Activated CD4-positive, alpha-beta T cell treated with anti-CD3 and anti-CD28 coated beads for 36 hours (primary cell): ENCODE measurements around the gene WDR76. TPM values are rescaled to one million over a fixed set of nuclear protein-coding genes. Genes with fewer than 3 reads are reported as not detected.
"Not testable (repeated sequence)": the region's sequence is repeated elsewhere in the genome, so short reads cannot be mapped to it uniquely, and the experiment has no call there.

ENCODE experiments used
- ATAC-seq: fragments of 200-7000 bp; cut with Tn5 transposase; one replicate; pipeline ENCODE4 v1.10.0; 2021; ENCODE audit warnings: mild to moderate bottlenecking, moderate library complexity
- CTCF ChIA-PET: fragments of 350-600 bp; sonication (Branson Sonifier 250); formaldehyde crosslinking; loops from one replicate; lab custom pipeline; 2021; ENCODE audit warnings: antibody characterized with exemption; lab: Charles Lee
- POLR2A ChIA-PET: fragments of 350-600 bp; sonication (Branson Sonifier 250); formaldehyde crosslinking; loops from one replicate; lab custom pipeline; 2021; ENCODE audit warnings: antibody characterized with exemption, inconsistent platforms; lab: Charles Lee
- DNase-seq: peaks from one replicate; pipeline ENCODE4 v3.0.0-alpha.2; 2020
- H3K27ac Mint-ChIP-seq: one replicate; pipeline ENCODE4 v1.8.0; 2021; ENCODE audit warnings: mixed read lengths
- H3K27me3 Mint-ChIP-seq: one replicate; pipeline ENCODE4 v1.8.0; 2021; ENCODE audit warnings: mixed read lengths
- H3K36me3 Mint-ChIP-seq: one replicate; pipeline ENCODE4 v1.8.0; 2021; ENCODE audit warnings: low read depth, mixed read lengths
- H3K4me1 Mint-ChIP-seq: one replicate; pipeline ENCODE4 v1.8.0; 2021; ENCODE audit warnings: mixed read lengths
- H3K4me3 Mint-ChIP-seq: one replicate; pipeline ENCODE4 v1.8.0; 2021; ENCODE audit warnings: mild to moderate bottlenecking, moderate library complexity, mixed read lengths
- H3K9me3 Mint-ChIP-seq: one replicate; pipeline ENCODE4 v1.8.0; 2021; ENCODE audit warnings: low read depth, mixed read lengths
- intact Hi-C, 2 experiments: fragments of 100-400 bp; cut with DNase I in 1 of 2; cut with micrococcal nuclease in 1 of 2; formaldehyde crosslinking; loops; one replicate each; pipeline versions ENCODE4 v1.14.2 to v1.15.1; 2022 to 2024; cut with DNase I, micrococcal nuclease
- total RNA-seq, 2 experiments: library from RNA; stranded (reverse); gene quantifications; one replicate each; pipeline ENCODE4 v1.2.3, GENCODE V29; 2021

WDR76 gene
- total RNA-seq, 2 experiments from 2014 or later, result 75.4 to 95.2 TPM

DNA sequence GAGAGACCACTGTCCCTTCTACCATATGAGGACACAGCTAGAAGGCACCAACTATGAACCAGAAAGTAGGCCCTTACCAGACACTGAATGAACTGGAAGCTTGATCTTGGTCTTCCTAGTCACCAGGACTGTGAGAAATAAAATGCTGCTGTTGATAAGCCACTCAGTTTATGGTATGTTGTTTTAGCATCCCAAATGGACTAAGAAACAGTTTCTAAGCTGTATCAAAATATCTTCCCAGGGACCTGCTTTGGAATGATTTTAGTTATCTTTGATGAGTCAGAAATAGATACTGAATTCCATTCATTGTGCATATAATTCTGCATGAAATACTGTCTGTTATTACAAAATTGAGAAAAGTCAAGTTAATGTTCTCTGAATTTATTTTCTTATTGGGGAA is 18.6 kb downstream of the WDR76 start:
- ATAC-seq, result no peak
- H3K36me3 Mint-ChIP-seq, result peaks cover 41% of the 10 kb centered on the region
- CTCF ChIA-PET, result interaction anchor here (1.2 kb wide), 1 partner anchor 14 kb away, joined by 3 read pairs; no protein-coding TSS in a partner anchor

GRCh38 chr15:43851251-43851650 is 24.4 kb downstream of the WDR76 start:
- Mint-ChIP-seq H3K27ac (no peak overlapping the region), H3K4me1 (no peaks in the 10 kb centered on the region), H3K9me3 (no peaks in the 10 kb centered on the region), H3K27me3 (no peaks in the 10 kb centered on the region), H3K36me3 (peaks cover 57% of the 10 kb centered on the region), H3K4me3 (no peak overlapping the region)
- intact Hi-C loops, result no loop called here
- ChIA-PET POLR2A (interaction anchor here (0.6 kb wide), 1 partner anchor 203 kb away, joined by 3 read pairs; no protein-coding TSS in a partner anchor), CTCF (interaction anchor here (0.6 to 1.3 kb wide), 4 partner anchors 10 to 1453 kb away, joined by 3 to 4 read pairs (median 3); no protein-coding TSS in a partner anchor)
- DNase-seq (no peak), ATAC-seq (no peak)

More for the DNA sequence above, 18.6 kb downstream of the WDR76 start:
- intact Hi-C loops, result no loop called here
- no peaks in the 10 kb centered on the region for H3K9me3 Mint-ChIP-seq
- POLR2A ChIA-PET, result interaction anchor here (0.7 kb wide), 1 partner anchor 8 kb away, joined by 3 read pairs; no protein-coding TSS in a partner anchor
- no peak overlapping the region for H3K4me3 Mint-ChIP-seq
- H3K27ac Mint-ChIP-seq, result no peak overlapping the region
- H3K4me1 Mint-ChIP-seq, result no peaks in the 10 kb centered on the region
- no peak for DNase-seq
- H3K27me3 Mint-ChIP-seq, result no peaks in the 10 kb centered on the region

DNA sequence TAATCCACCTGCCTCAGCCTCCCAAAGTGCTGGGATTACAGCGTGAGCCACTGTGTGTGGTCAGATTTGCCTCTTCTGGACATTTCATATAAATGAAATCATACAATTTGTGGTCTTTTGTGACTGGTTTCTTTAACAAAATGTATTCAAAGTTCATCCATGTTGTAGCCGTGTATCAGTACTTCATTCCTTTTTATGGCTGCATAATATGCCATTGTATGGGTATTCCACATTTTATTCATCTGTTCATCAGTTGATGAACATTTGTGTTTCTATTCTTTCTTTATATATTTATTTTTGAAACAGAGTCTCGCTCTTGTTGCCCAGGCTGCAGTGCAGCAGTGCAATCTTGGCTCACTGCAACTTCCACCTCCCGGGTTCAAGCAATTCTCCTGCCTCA is 25.8 kb downstream of the WDR76 start:
- Mint-ChIP-seq H3K27me3 (no peaks in the 10 kb centered on the region), H3K4me3 (no peak overlapping the region), H3K27ac (no peak overlapping the region), H3K4me1 (no peaks in the 10 kb centered on the region), H3K36me3 (peaks cover 63% of the 10 kb centered on the region), H3K9me3 (no peaks in the 10 kb centered on the region)
- ATAC-seq, result no peak
- no peak for DNase-seq
- intact Hi-C loops, result no loop called here
- ChIA-PET POLR2A (no interaction called here), CTCF (no interaction called here)

DNA sequence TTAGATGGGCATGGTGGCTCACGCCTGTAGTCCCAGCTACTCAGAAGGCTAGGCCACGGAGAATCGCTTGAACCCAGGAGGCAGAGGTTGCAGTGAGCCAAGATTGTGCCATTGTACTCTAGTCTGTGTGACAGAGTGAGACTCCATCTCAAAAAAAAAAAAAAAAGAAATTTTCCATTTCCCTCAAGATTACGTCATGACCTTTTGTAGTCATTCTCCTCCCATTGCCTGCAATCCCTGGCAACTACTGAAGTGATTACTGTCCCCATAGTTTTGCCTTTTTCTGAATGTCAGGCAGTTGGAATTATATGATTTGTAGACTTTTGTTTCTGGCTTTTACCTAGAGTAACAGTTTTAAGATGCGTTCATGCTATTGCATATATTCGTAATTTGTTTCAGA is 28.0 kb downstream of the WDR76 start:
- DNase-seq (no peak), ATAC-seq (no peak)
- intact Hi-C loops, result no loop called here
- no peaks in the 10 kb centered on the region for H3K27me3 Mint-ChIP-seq
- ChIA-PET CTCF (no interaction called here), POLR2A (no interaction called here)
- peaks cover 70% of the 10 kb centered on the region for H3K36me3 Mint-ChIP-seq
- no peak overlapping the region for H3K27ac Mint-ChIP-seq
- H3K4me3 Mint-ChIP-seq, result no peak overlapping the region
- no peaks in the 10 kb centered on the region for H3K4me1 Mint-ChIP-seq
- no peaks in the 10 kb centered on the region for H3K9me3 Mint-ChIP-seq

DNA sequence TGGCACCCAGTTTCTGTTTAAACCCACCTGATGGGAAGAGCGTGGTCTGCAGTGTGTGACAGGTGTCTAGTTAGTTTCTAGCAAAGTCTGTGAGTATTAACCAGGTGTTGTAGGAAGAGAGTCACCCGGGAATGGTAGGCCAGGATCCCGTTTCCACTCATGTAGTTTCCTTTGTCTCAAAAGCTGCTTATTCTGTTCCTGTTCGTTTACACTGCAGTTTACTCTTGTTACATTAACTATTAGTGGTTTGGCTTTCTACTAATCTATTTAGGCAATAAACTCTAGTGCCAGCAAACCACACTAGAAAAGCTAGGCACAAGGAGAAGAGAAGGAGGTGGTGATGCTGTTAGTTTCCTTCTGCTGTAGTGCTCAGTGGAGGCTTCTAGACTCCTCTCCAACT is 32.7 kb downstream of the WDR76 start:
- Mint-ChIP-seq H3K4me3 (no peak overlapping the region), H3K36me3 (peaks cover 55% of the 10 kb centered on the region), H3K9me3 (no peaks in the 10 kb centered on the region), H3K4me1 (no peaks in the 10 kb centered on the region), H3K27ac (no peak overlapping the region), H3K27me3 (no peaks in the 10 kb centered on the region)
- ATAC-seq (no peak), DNase-seq (no peak)
- ChIA-PET POLR2A (no interaction called here), CTCF (no interaction called here)
- intact Hi-C loops, result no loop called here

GRCh38 chr15:43866636-43867035 is 39.8 kb downstream of the WDR76 start:
- ATAC-seq, DNase-seq, POLR2A ChIA-PET, H3K4me1 Mint-ChIP-seq, H3K4me3 Mint-ChIP-seq, H3K27me3 Mint-ChIP-seq, intact Hi-C loops, H3K9me3 Mint-ChIP-seq, H3K27ac Mint-ChIP-seq, CTCF ChIA-PET: not testable (repeated sequence)
- H3K36me3 Mint-ChIP-seq, result peaks cover 34% of the 10 kb centered on the region

GRCh38 chr15:43867096-43867495 is 40.3 kb downstream of the WDR76 start:
- intact Hi-C loops, result no loop called here
- no peaks in the 10 kb centered on the region for H3K27me3 Mint-ChIP-seq
- DNase-seq, result no peak
- H3K4me3 Mint-ChIP-seq, result no peak overlapping the region
- ATAC-seq, result no peak
- ChIA-PET POLR2A (no interaction called here), CTCF (no interaction called here)
- H3K36me3 Mint-ChIP-seq, result peaks cover 32% of the 10 kb centered on the region
- H3K4me1 Mint-ChIP-seq, result no peaks in the 10 kb centered on the region
- no peaks in the 10 kb centered on the region for H3K9me3 Mint-ChIP-seq
- no peak overlapping the region for H3K27ac Mint-ChIP-seq

GRCh38 chr15:43868406-43868805 is 41.6 kb downstream of the WDR76 start:
- Mint-ChIP-seq H3K27me3 (no peaks in the 10 kb centered on the region), H3K4me1 (no peaks in the 10 kb centered on the region), H3K36me3 (peaks cover 37% of the 10 kb centered on the region), H3K27ac (no peak overlapping the region), H3K4me3 (no peak overlapping the region), H3K9me3 (no peaks in the 10 kb centered on the region)
- DNase-seq, result no peak
- ChIA-PET POLR2A (interaction anchor here (0.7 kb wide), 1 partner anchor 567 kb away, joined by 4 read pairs; no protein-coding TSS in a partner anchor), CTCF (interaction anchor here (0.6 to 1.3 kb wide), 4 partner anchors 14 to 774 kb away, joined by 3 to 4 read pairs (median 3); no protein-coding TSS in a partner anchor)
- no peak for ATAC-seq
- intact Hi-C loops, result no loop called here

- Mint-ChIP-seq H3K4me1 (no peaks in the 10 kb centered on the region), H3K27ac (no peak overlapping the region), H3K9me3 (no peaks in the 10 kb centered on the region), H3K36me3 (peaks cover 40% of the 10 kb centered on the region), H3K27me3 (no peaks in the 10 kb centered on the region), H3K4me3 (no peak overlapping the region)
- ChIA-PET CTCF (interaction anchor here (0.8 kb wide), 1 partner anchor 11 kb away, joined by 3 read pairs; no protein-coding TSS in a partner anchor), POLR2A (no interaction called here)
- ATAC-seq, result no peak
- intact Hi-C loops, result no loop called here
- no peak for DNase-seq
These were observed 45.0 kb downstream of the WDR76 start for GRCh38 chr15:43871835-43872234.

DNA sequence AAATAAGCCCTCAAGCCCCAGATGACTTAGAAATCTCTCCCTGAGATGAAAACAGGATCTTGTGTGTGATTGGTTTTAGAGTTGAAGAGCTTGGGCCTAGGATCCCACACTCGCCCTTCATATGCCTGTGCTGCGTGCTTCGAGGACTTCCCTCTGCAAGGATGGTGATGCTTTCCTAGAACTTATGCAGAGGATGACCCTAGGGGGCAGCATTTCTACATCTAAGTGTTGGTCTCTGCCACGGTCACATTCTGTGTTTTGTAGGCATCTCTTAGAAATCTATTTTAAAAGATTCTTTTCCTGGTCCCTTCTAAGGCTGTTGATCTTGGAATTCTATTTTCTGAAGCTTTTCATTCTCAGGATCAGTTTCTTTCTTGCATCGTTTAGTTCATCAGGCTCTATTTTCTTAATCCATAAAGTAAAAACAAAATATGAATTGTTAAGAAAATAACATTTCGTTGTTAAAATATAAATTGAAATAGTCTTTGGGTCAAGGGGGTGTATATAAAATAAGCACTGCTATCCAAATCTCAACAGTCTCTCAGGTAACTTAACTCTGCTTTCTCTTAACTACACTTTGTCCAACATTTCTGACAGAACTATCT is 45.7 kb downstream of the WDR76 start:
- Mint-ChIP-seq H3K9me3 (no peaks in the 10 kb centered on the region), H3K36me3 (peaks cover 38% of the 10 kb centered on the region), H3K27ac (no peak overlapping the region), H3K27me3 (no peaks in the 10 kb centered on the region), H3K4me1 (no peaks in the 10 kb centered on the region), H3K4me3 (no peak overlapping the region)
- ChIA-PET CTCF (no interaction called here), POLR2A (no interaction called here)
- peak; percentile 53 for ATAC-seq
- intact Hi-C loops, result no loop called here
- peak; percentile 33 for DNase-seq

DNA sequence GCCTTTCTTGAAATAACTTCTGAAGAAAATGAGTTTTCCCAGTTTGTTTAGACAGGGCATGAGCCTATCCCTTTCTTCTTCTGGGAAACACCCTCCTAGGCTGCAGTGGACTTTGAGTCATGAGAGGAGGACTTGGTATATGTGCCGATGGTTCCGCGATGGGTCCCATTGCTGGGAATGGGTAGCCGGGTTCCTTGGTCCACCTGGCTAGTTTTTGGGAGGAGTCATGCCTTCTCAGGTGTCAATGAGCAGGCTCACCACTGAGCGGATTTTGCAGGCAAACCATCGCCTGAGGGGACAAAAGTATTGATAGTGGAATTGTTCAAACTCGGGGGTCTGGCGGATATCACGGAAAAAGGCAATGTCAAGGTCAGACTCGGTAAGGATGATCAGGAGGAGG is 46.8 kb downstream of the WDR76 start:
- ATAC-seq, result no peak

GRCh38 chr15:43876872-43877271 is 50.1 kb downstream of the WDR76 start:
- DNase-seq (no peak), ATAC-seq (no peak)
- H3K4me3 Mint-ChIP-seq, result no peak overlapping the region
- peaks cover 44% of the 10 kb centered on the region for H3K36me3 Mint-ChIP-seq
- intact Hi-C loops, result no loop called here
- POLR2A ChIA-PET, result no interaction called here
- no peak overlapping the region for H3K27ac Mint-ChIP-seq
- no peaks in the 10 kb centered on the region for H3K27me3 Mint-ChIP-seq
- CTCF ChIA-PET, result no interaction called here
- no peaks in the 10 kb centered on the region for H3K9me3 Mint-ChIP-seq
- no peaks in the 10 kb centered on the region for H3K4me1 Mint-ChIP-seq

More for the DNA sequence above, 46.8 kb downstream of the WDR76 start:
- Mint-ChIP-seq H3K27ac (no peak overlapping the region), H3K4me1 (no peaks in the 10 kb centered on the region), H3K9me3 (no peaks in the 10 kb centered on the region), H3K27me3 (no peaks in the 10 kb centered on the region), H3K4me3 (no peak overlapping the region), H3K36me3 (peaks cover 35% of the 10 kb centered on the region)
- no peak for DNase-seq
- intact Hi-C loops, result no loop called here
- ChIA-PET CTCF (interaction anchor here (0.8 kb wide), 1 partner anchor 86 kb away, joined by 3 read pairs; no protein-coding TSS in a partner anchor), POLR2A (no interaction called here)
